DOHH2 (cell line): Measurements from ENCODE around the gene DSCAM.

ENCODE experiments used
- H3F3A ChIP-seq: fragments of 200-600 bp; sonication (generic), shearing (Covaris generic); 2 replicates; pipeline ENCODE4 v1.6.0; 2016; ENCODE audit warnings: antibody characterized with exemption, mild to moderate bottlenecking; ENCODE audit not compliant: control insufficient read depth, insufficient read depth
- H3K27ac ChIP-seq: fragments of 200-600 bp; sonication (generic); 2 replicates; pipeline ENCODE4 v1.5.1; 2014; ENCODE audit warnings: low read depth, mild to moderate bottlenecking, low read length, moderate library complexity
- H3K27me3 ChIP-seq: fragments of 200-600 bp; sonication (generic); 2 replicates; pipeline ENCODE4 v1.6.1; 2014; ENCODE audit warnings: mild to moderate bottlenecking, low read length, mixed read lengths; ENCODE audit not compliant: control insufficient read depth
- H3K36me3 ChIP-seq: fragments of 200-600 bp; sonication (generic); 2 replicates; pipeline ENCODE4 v1.6.1; 2014; ENCODE audit warnings: mild to moderate bottlenecking, low read length, moderate library complexity, mixed read lengths; ENCODE audit not compliant: control insufficient read depth
- H3K4me1 ChIP-seq: fragments of 200-600 bp; sonication (generic); 2 replicates; pipeline ENCODE4 v1.6.1; 2014; ENCODE audit warnings: mild to moderate bottlenecking, low read length, mixed read lengths; ENCODE audit not compliant: control insufficient read depth
- H3K4me2 ChIP-seq: fragments of 200-600 bp; sonication (generic); 2 replicates; pipeline ENCODE4 v1.6.0; 2014; ENCODE audit warnings: mild to moderate bottlenecking, low read length, moderate library complexity
- H3K4me3 ChIP-seq: fragments of 200-600 bp; sonication (generic); 2 replicates; pipeline ENCODE4 v1.5.1; 2014; ENCODE audit warnings: mild to moderate bottlenecking, low read length, mixed read lengths
- H3K79me2 ChIP-seq: fragments of 200-600 bp; sonication (generic); 2 replicates; pipeline ENCODE4 v1.6.1; 2014; ENCODE audit warnings: mild to moderate bottlenecking, low read length, mixed read lengths; ENCODE audit not compliant: control insufficient read depth
- H3K9me2 ChIP-seq: fragments of 200-600 bp; sonication (generic); replicated peaks from 2 replicates; pipeline ENCODE4 v1.6.1; 2014; ENCODE audit warnings: mild to moderate bottlenecking, low read length, mixed read lengths; ENCODE audit not compliant: control insufficient read depth
- H3K9me3 ChIP-seq: fragments of 200-600 bp; sonication (generic); 2 replicates; pipeline ENCODE4 v1.6.1; 2014; ENCODE audit warnings: antibody characterized with exemption, low read length, mixed read lengths; ENCODE audit not compliant: control insufficient read depth, insufficient read depth
- H4K20me1 ChIP-seq: fragments of 200-600 bp; sonication (generic); 2 replicates; pipeline ENCODE4 v1.6.0; 2014; ENCODE audit warnings: low read depth, mild to moderate bottlenecking, antibody characterized with exemption, low read length, moderate library complexity; ENCODE audit not compliant: control insufficient read depth, insufficient read depth
- EZH2phosphoT487 ChIP-seq: fragments of 200-600 bp; sonication (generic); IDR thresholded peaks from 2 replicates; pipeline ENCODE4 v1.6.1; 2017; ENCODE audit warnings: borderline replicate concordance, mild to moderate bottlenecking, antibody characterized with exemption, low read length, moderate library complexity, mixed read lengths
- TF ChIP-seq, protein P1 (sequence below): fragments of 200-600 bp; sonication (generic); IDR thresholded peaks from one replicate; pipeline ENCODE4 v1.5.1; 2014; ENCODE audit warnings: antibody characterized with exemption, mild to moderate bottlenecking, low read depth, low read length; ENCODE audit not compliant: poor library complexity, severe bottlenecking

DSCAM gene

DNA sequence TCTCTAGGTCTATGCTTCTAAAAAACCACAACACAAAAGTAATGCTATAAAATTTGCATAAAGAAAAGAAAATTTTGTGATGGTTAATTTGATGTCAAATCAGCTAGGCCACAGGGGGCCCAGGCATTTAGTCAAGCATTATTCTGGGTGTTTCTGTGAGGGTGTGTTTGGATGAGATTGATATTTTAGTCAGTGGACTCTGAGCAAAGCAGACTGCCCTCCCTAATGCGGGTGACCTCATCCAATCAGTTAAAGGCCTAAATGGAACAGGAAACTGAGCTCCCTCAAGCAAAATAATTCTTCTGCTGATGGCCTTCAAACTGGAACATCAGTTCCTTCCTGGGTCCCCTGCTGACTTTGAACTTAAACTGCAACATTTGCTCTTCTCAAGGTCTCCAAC is 358.0 kb downstream of the DSCAM start:
- Histone ChIP-seq H3K9me2 (no peaks in the 10 kb centered on the region), H3F3A (no peaks in the 10 kb centered on the region), H3K27me3 (no peaks in the 10 kb centered on the region), H3K79me2 (no peaks in the 10 kb centered on the region), H3K9me3 (peaks cover 5% of the 10 kb centered on the region; the same call in 1 of the 2 replicates), H3K4me1 (no peaks in the 10 kb centered on the region), H4K20me1 (no peaks in the 10 kb centered on the region), H3K36me3 (no peaks in the 10 kb centered on the region), H3K4me3 (no peak overlapping the region), H3K27ac (no peak overlapping the region), H3K4me2 (no peak overlapping the region)
- TF ChIP-seq EZH2phosphoT487, result no peak
- TF ChIP-seq, protein P1, sequence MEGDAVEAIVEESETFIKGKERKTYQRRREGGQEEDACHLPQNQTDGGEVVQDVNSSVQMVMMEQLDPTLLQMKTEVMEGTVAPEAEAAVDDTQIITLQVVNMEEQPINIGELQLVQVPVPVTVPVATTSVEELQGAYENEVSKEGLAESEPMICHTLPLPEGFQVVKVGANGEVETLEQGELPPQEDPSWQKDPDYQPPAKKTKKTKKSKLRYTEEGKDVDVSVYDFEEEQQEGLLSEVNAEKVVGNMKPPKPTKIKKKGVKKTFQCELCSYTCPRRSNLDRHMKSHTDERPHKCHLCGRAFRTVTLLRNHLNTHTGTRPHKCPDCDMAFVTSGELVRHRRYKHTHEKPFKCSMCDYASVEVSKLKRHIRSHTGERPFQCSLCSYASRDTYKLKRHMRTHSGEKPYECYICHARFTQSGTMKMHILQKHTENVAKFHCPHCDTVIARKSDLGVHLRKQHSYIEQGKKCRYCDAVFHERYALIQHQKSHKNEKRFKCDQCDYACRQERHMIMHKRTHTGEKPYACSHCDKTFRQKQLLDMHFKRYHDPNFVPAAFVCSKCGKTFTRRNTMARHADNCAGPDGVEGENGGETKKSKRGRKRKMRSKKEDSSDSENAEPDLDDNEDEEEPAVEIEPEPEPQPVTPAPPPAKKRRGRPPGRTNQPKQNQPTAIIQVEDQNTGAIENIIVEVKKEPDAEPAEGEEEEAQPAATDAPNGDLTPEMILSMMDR, result no peak

DNA sequence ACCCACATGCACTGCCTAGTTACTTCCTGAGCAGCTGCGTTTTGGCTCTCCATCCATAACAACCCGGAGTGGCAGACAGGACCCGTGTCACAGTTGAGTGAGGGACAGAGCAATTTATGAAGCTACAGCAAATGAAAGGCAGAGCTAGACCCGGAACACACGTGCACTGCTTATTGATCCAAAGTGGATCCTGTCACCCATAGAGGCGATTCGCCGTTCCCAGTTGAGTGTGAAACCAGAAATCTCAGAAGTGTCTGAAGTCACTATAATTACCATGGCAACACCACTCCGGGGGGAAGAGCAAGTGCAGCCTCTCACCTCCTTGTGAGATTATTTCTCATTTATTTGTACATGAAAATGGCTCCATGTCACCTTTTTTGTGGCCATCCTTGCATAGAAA is 365.2 kb downstream of the DSCAM start:
- H3K4me1 ChIP-seq, result no peaks in the 10 kb centered on the region
- H4K20me1 ChIP-seq, result no peaks in the 10 kb centered on the region
- TF ChIP-seq EZH2phosphoT487, result no peak
- TF ChIP-seq, protein P1, result no peak
- H3F3A ChIP-seq, result no peaks in the 10 kb centered on the region
- no peaks in the 10 kb centered on the region for H3K9me2 ChIP-seq
- H3K36me3 ChIP-seq, result no peaks in the 10 kb centered on the region
- no peaks in the 10 kb centered on the region; the same call in 1 of the 2 replicates for H3K9me3 ChIP-seq
- no peaks in the 10 kb centered on the region for H3K79me2 ChIP-seq
- H3K27me3 ChIP-seq, result no peaks in the 10 kb centered on the region
- no peak overlapping the region for H3K4me3 ChIP-seq
- H3K4me2 ChIP-seq, result no peak overlapping the region
- no peak overlapping the region for H3K27ac ChIP-seq

- no peaks in the 10 kb centered on the region for H3K4me1 ChIP-seq
- H3F3A ChIP-seq, result no peaks in the 10 kb centered on the region
- no peak overlapping the region for H3K27ac ChIP-seq
- H3K27me3 ChIP-seq, result no peaks in the 10 kb centered on the region
- H3K4me3 ChIP-seq, result no peak overlapping the region
- H3K79me2 ChIP-seq, result no peaks in the 10 kb centered on the region
- peaks cover 8% of the 10 kb centered on the region; the same call in 1 of the 2 replicates for H3K9me3 ChIP-seq
- H3K4me2 ChIP-seq, result no peak overlapping the region
- no peaks in the 10 kb centered on the region for H4K20me1 ChIP-seq
- TF ChIP-seq, protein P1, result no peak
- TF ChIP-seq EZH2phosphoT487, result no peak
- no peaks in the 10 kb centered on the region for H3K36me3 ChIP-seq
- H3K9me2 ChIP-seq, result no peaks in the 10 kb centered on the region
These were observed 372.4 kb downstream of the DSCAM start for GRCh38 chr21:40474513-40474912.
